Measurements from ENCODE around the gene TSC22D4.

Gene TSC22D4

GRCh38 chr7:100428967-100429636, 49.9 kb downstream of the TSC22D4 start:
- peak; percentile 86 for DNase-seq (ENCODE audit: low read depth, low spot score)

GRCh38 chr7:100428199-100428966, 50.6 kb downstream of the TSC22D4 start, which contains the start of gene ZCWPW1:
TSS of gene ZCWPW1 (minus strand) at chr7:100428703. CDS start at chr7:100420649, 8,054 bp downstream.
- DNase-seq (ENCODE audit: low read depth, low spot score) = peak; percentile 89

GRCh38 chr7:100427762-100428198, 51.2 kb downstream of the TSC22D4 start:
- DNase-seq (ENCODE audit: low read depth, low spot score) = no peak

GRCh38 chr7:100426516-100426915, 52.5 kb downstream of the TSC22D4 start:
- DNase-seq (ENCODE audit: low read depth, low spot score) = no peak

GRCh38 chr7:100425347-100425746, 53.7 kb downstream of the TSC22D4 start:
- DNase-seq (ENCODE audit: low read depth, low spot score) = no peak

- no peak for DNase-seq (ENCODE audit: low read depth, low spot score)
Observed at GRCh38 chr7:100423315-100423714, 55.7 kb downstream of the TSC22D4 start.

- no peak for DNase-seq (ENCODE audit: low read depth, low spot score)
Observed at GRCh38 chr7:100419660-100420226, 59.3 kb downstream of the TSC22D4 start.

GRCh38 chr7:100418930-100419659, 59.9 kb downstream of the TSC22D4 start:
- no peak for DNase-seq (ENCODE audit: low read depth, low spot score)

Data from iPS DF 19.7 (cell line).